ENCODE data around the gene TMEM247. TPM values are rescaled to one million over a fixed set of nuclear protein-coding genes. Genes with fewer than 3 reads are reported as not detected.

Gene TMEM247
- total RNA-seq, 1 experiment from 2014 or later: not detected

DNA sequence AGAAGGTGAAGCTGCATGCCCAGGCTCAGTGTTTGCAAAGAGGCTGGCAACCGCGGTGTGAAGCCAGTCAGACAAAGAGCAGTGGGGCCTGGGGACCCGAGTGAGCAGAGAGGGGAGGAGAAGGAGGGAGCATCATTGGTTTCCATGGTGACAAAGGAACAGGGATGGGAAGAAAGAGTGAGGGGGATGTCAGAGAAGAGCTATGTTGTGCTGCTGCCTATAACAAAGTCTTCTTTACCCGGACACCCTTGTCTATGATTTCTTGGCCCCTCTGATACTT lies 14.5 kb downstream of the TMEM247 start:
- Histone ChIP-seq H4K20me1 (ENCODE audit: low read length) (no peaks in the 10 kb centered on the region), H3K27ac (ENCODE audit: low read length) (peak overlapping the region; percentile 60; the same call in 1 of the 2 replicates), H3K9me3 (ENCODE audit: low read length) (no peaks in the 10 kb centered on the region), H3K79me2 (ENCODE audit: low read length) (no peaks in the 10 kb centered on the region), H3K4me1 (ENCODE audit: insufficient read depth, low read length) (peaks cover 12% of the 10 kb centered on the region), H3K27me3 (ENCODE audit: low read length) (no peaks in the 10 kb centered on the region), H2AFZ (ENCODE audit: low read length) (peak overlapping the region; percentile 81; the same call in 1 of the 2 replicates), H3K4me3 (ENCODE audit: low read length) (no peak overlapping the region), H3K9ac (ENCODE audit: low read length) (no peak overlapping the region), H3K9me2 (replicated peaks; ENCODE audit: low read length) (no peaks in the 10 kb centered on the region), H3F3A (ENCODE audit: low read length, unreplicated experiment) (no peaks in the 10 kb centered on the region), H3K4me2 (ENCODE audit: low read length) (peak overlapping the region; percentile 68; the same call in 1 of the 2 replicates), H3K36me3 (ENCODE audit: low read depth, low read length) (no peaks in the 10 kb centered on the region)
- no peak for TF ChIP-seq EZH2 (IDR thresholded peaks at IDR 0.05; ENCODE audit: low read length, unreplicated experiment)
- no peak for TF ChIP-seq EZH2phosphoT487 (IDR thresholded peaks at IDR 0.05; ENCODE audit: borderline replicate concordance, low read length)
- TF ChIP-seq, protein P1, sequence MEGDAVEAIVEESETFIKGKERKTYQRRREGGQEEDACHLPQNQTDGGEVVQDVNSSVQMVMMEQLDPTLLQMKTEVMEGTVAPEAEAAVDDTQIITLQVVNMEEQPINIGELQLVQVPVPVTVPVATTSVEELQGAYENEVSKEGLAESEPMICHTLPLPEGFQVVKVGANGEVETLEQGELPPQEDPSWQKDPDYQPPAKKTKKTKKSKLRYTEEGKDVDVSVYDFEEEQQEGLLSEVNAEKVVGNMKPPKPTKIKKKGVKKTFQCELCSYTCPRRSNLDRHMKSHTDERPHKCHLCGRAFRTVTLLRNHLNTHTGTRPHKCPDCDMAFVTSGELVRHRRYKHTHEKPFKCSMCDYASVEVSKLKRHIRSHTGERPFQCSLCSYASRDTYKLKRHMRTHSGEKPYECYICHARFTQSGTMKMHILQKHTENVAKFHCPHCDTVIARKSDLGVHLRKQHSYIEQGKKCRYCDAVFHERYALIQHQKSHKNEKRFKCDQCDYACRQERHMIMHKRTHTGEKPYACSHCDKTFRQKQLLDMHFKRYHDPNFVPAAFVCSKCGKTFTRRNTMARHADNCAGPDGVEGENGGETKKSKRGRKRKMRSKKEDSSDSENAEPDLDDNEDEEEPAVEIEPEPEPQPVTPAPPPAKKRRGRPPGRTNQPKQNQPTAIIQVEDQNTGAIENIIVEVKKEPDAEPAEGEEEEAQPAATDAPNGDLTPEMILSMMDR (conservative IDR thresholded peaks at IDR 0.05; ENCODE audit: low read depth, low read length): no peak
- ChIA-PET POLR2A (ENCODE audit: unreplicated experiment) (no interaction called here), CTCF (no interaction called here)
- intact Hi-C loops (cut with micrococcal nuclease): no loop called here
- peak; percentile 19; the same call in 1 of the 2 replicates for ATAC-seq
- BruUV-seq (replicated peaks): no TSS peak
- no peak for DNase-seq

DNA sequence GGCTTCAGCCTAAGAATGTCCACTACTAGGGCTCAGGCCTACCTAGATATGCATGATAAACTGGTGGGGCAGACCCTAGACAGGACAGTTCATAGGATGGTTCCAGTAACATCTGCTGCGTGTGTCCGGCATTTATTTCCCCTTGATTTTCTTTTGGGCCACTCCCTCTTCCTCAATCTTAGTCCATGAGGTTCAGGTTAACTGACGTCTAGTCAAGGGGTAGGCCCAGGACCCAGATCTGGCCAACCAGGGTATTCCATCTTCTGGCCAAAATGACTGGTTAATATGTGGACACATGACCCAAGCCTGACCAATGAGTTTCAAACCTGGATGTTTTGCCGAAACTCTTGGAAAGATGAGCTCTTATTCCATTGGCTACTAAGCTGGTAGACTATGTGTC lies 15.2 kb downstream of the TMEM247 start:
- H3K9me2 ChIP-seq (replicated peaks; ENCODE audit: low read length): no peaks in the 10 kb centered on the region
- no peak overlapping the region for H3K4me2 ChIP-seq (ENCODE audit: low read length)
- H3K9me3 ChIP-seq (ENCODE audit: low read length): no peaks in the 10 kb centered on the region
- no peaks in the 10 kb centered on the region for H3K27me3 ChIP-seq (ENCODE audit: low read length)
- H3F3A ChIP-seq (ENCODE audit: low read length, unreplicated experiment): no peaks in the 10 kb centered on the region
- no peaks in the 10 kb centered on the region for H4K20me1 ChIP-seq (ENCODE audit: low read length)
- ATAC-seq: no peak
- H3K4me1 ChIP-seq (ENCODE audit: insufficient read depth, low read length): peaks cover 18% of the 10 kb centered on the region
- H3K4me3 ChIP-seq (ENCODE audit: low read length): no peak overlapping the region
- no peak overlapping the region for H3K27ac ChIP-seq (ENCODE audit: low read length)
- CTCF ChIA-PET: interaction anchor here (0.6 kb wide), 1 partner anchor 20 kb away, joined by 3 read pairs; no protein-coding TSS in a partner anchor
- POLR2A ChIA-PET (ENCODE audit: unreplicated experiment): no interaction called here
- no peaks in the 10 kb centered on the region for H3K36me3 ChIP-seq (ENCODE audit: low read depth, low read length)
- H3K9ac ChIP-seq (ENCODE audit: low read length): no peak overlapping the region
- TF ChIP-seq EZH2 (IDR thresholded peaks at IDR 0.05; ENCODE audit: low read length, unreplicated experiment) (no peak), EZH2phosphoT487 (IDR thresholded peaks at IDR 0.05; ENCODE audit: borderline replicate concordance, low read length) (no peak)
- TF ChIP-seq, protein P1 (conservative IDR thresholded peaks at IDR 0.05; ENCODE audit: low read depth, low read length): no peak
- H2AFZ ChIP-seq (ENCODE audit: low read length): no peak overlapping the region
- DNase-seq: no peak
- no TSS peak for BruUV-seq (replicated peaks)
- intact Hi-C loops (cut with micrococcal nuclease): no loop called here
- H3K79me2 ChIP-seq (ENCODE audit: low read length): no peaks in the 10 kb centered on the region

GRCh38 chr2:46495231-46496030 lies 16.1 kb downstream of the TMEM247 start:
- H4K20me1 ChIP-seq (ENCODE audit: low read length): no peaks in the 10 kb centered on the region
- H3K9me2 ChIP-seq (replicated peaks; ENCODE audit: low read length): no peaks in the 10 kb centered on the region
- BruUV-seq (replicated peaks): no TSS peak
- intact Hi-C loops (cut with micrococcal nuclease): no loop called here
- H3K4me2 ChIP-seq (ENCODE audit: low read length): no peak overlapping the region
- H3K27me3 ChIP-seq (ENCODE audit: low read length): no peaks in the 10 kb centered on the region
- H3K4me1 ChIP-seq (ENCODE audit: insufficient read depth, low read length): peaks cover 18% of the 10 kb centered on the region
- ChIA-PET CTCF (interaction anchor here (0.6 kb wide), 1 partner anchor 19 kb away, joined by 3 read pairs; no protein-coding TSS in a partner anchor), POLR2A (ENCODE audit: unreplicated experiment) (no interaction called here)
- DNase-seq (no peak), ATAC-seq (no peak)
- TF ChIP-seq EZH2 (IDR thresholded peaks at IDR 0.05; ENCODE audit: low read length, unreplicated experiment) (no peak), EZH2phosphoT487 (IDR thresholded peaks at IDR 0.05; ENCODE audit: borderline replicate concordance, low read length) (no peak)
- H3K4me3 ChIP-seq (ENCODE audit: low read length): no peak overlapping the region
- no peak overlapping the region for H2AFZ ChIP-seq (ENCODE audit: low read length)
- H3K9me3 ChIP-seq (ENCODE audit: low read length): no peaks in the 10 kb centered on the region
- no peak overlapping the region for H3K27ac ChIP-seq (ENCODE audit: low read length)
- H3K36me3 ChIP-seq (ENCODE audit: low read depth, low read length): no peaks in the 10 kb centered on the region
- no peak overlapping the region for H3K9ac ChIP-seq (ENCODE audit: low read length)
- H3K79me2 ChIP-seq (ENCODE audit: low read length): no peaks in the 10 kb centered on the region
- H3F3A ChIP-seq (ENCODE audit: low read length, unreplicated experiment): no peaks in the 10 kb centered on the region

Measured in PC-3 (cell line).